ENCODE measurements around the gene NAXD.

DNA sequence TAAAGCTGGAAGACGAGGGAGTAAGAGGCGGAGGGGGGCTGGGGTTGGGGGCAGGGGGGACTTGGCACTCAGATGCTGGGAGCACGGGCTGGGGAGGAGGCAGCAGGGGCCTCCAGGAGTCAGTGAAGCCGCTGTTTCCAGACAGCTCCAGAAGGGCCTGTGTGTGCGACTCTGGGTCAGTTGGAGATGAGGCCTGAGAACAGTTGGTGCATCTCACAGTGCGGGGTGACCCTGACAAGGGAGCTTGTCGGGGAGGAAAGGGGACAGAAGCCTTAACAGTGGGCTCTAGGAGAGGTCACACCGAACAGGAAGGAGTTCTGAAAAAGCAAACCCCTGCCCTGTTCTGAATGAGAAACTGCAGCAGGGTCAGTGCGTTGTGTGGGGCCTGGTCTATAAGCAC is 11.2 kb downstream of the NAXD start:
- no peak for TF ChIP-seq ZNF292 (tag by site-specific recombination; IDR thresholded peaks at IDR 0.05; ENCODE audit: borderline replicate concordance, low read depth)
- TF ChIP-seq CTCF (tag by site-specific recombination; IDR thresholded peaks at IDR 0.05), result no peak
- TF ChIP-seq ZNF239 (tag by site-specific recombination; IDR thresholded peaks at IDR 0.05), result no peak
- TF ChIP-seq, protein P1, sequence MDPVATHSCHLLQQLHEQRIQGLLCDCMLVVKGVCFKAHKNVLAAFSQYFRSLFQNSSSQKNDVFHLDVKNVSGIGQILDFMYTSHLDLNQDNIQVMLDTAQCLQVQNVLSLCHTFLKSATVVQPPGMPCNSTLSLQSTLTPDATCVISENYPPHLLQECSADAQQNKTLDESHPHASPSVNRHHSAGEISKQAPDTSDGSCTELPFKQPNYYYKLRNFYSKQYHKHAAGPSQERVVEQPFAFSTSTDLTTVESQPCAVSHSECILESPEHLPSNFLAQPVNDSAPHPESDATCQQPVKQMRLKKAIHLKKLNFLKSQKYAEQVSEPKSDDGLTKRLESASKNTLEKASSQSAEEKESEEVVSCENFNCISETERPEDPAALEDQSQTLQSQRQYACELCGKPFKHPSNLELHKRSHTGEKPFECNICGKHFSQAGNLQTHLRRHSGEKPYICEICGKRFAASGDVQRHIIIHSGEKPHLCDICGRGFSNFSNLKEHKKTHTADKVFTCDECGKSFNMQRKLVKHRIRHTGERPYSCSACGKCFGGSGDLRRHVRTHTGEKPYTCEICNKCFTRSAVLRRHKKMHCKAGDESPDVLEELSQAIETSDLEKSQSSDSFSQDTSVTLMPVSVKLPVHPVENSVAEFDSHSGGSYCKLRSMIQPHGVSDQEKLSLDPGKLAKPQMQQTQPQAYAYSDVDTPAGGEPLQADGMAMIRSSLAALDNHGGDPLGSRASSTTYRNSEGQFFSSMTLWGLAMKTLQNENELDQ (tag by site-specific recombination; IDR thresholded peaks at IDR 0.05; ENCODE audit: low read depth), result no peak
- no peak for TF ChIP-seq ZNF248 (tag by site-specific recombination; IDR thresholded peaks at IDR 0.05)
- no peak for TF ChIP-seq ZNF629 (tag by site-specific recombination; IDR thresholded peaks at IDR 0.05)
- no peak for TF ChIP-seq REST (tag by site-specific recombination; IDR thresholded peaks at IDR 0.05)
- no peak for TF ChIP-seq YY1 (tag by site-specific recombination; IDR thresholded peaks at IDR 0.05)
- TF ChIP-seq ZNF768 (tag by site-specific recombination; IDR thresholded peaks at IDR 0.05), result no peak
